ENCODE results near the gene ADAMTSL1. TPM values are rescaled to one million over a fixed set of nuclear protein-coding genes. Genes with fewer than 3 reads are reported as not detected.

The ADAMTSL1 gene
- total RNA-seq, 1 experiment from 2014 or later, result not detected

- H3K79me2 ChIP-seq (ENCODE audit: insufficient read depth, low read length), result no peaks in the 10 kb centered on the region
- DNase-seq (ENCODE audit: low read depth, low spot score) (no peak), ATAC-seq (no peak)
- H2AFZ ChIP-seq (ENCODE audit: low read depth, low read length, poor library complexity, severe bottlenecking), result no peak overlapping the region
- H3K9me2 ChIP-seq (ENCODE audit: insufficient read depth), result no peaks in the 10 kb centered on the region
- no peaks in the 10 kb centered on the region for H3K4me1 ChIP-seq (ENCODE audit: control insufficient read depth in 1 of 2, insufficient read depth in 2 of 2, low read length in 2 of 2)
- no peak overlapping the region for H3K9ac ChIP-seq (ENCODE audit: low read length)
- H3K9me3 ChIP-seq (ENCODE audit: control insufficient read depth in 1 of 2, insufficient read depth in 1 of 2, low read depth in 1 of 2, low read length in 2 of 2), result no peaks in the 10 kb centered on the region
- intact Hi-C loops (cut with micrococcal nuclease), result loop anchor here (10.0 kb wide), 1 partner anchor 1305 kb away; no protein-coding TSS in a partner anchor
- RAD21 ChIA-PET (ENCODE audit: low non-redundant PET in 1 of 2, low total read pairs in 2 of 2, uncharacterized antibody in 2 of 2, unreplicated experiment in 2 of 2), result no interaction called here
- POLR2A ChIA-PET, result no interaction called here
- no peak overlapping the region for H3K27ac ChIP-seq (ENCODE audit: low read depth, low read length)
- no peak for TF ChIP-seq CEBPB (IDR thresholded peaks at IDR 0.05; ENCODE audit: low read depth)
- no peak for TF ChIP-seq POLR2A (IDR thresholded peaks at IDR 0.05; ENCODE audit: borderline replicate concordance, extremely low read depth, insufficient read depth, insufficient read length)
- no peak for TF ChIP-seq ELF1 (IDR thresholded peaks at IDR 0.05; ENCODE audit: borderline replicate concordance, low read depth)
- no peak for TF ChIP-seq ZBTB33 (IDR thresholded peaks at IDR 0.05; ENCODE audit: extremely low read depth, insufficient replicate concordance, low read length)
- no peak for TF ChIP-seq EZH2 (IDR thresholded peaks at IDR 0.05)
- CTCF ChIA-PET, result no interaction called here
- no TSS peak for BruUV-seq (replicated peaks)
- no peak overlapping the region for H3K4me2 ChIP-seq (ENCODE audit: low read length)
- peaks cover 13% of the 10 kb centered on the region; the same call in 1 of the 2 replicates for H3K27me3 ChIP-seq (ENCODE audit: insufficient read depth, low read length)
- H3K36me3 ChIP-seq (ENCODE audit: control insufficient read depth in 1 of 2, insufficient read depth in 2 of 2, low read length in 2 of 2), result no peaks in the 10 kb centered on the region
- H3K4me3 ChIP-seq (replicated peaks in 1 of 2; ENCODE audit: low read depth in 1 of 2, low read length in 2 of 2), result no peak overlapping the region
- H4K20me1 ChIP-seq (ENCODE audit: insufficient read depth), result no peaks in the 10 kb centered on the region
These were observed 355.9 kb downstream of the ADAMTSL1 start for GRCh38 chr9:18829873-18830272.

GRCh38 chr9:18834740-18835361 lies 360.9 kb downstream of the ADAMTSL1 start:
- no TSS peak for BruUV-seq (replicated peaks)

More at GRCh38 chr9:18834740-18835361, 360.9 kb downstream of the ADAMTSL1 start:
- Histone ChIP-seq H3K79me2 (ENCODE audit: insufficient read depth, low read length) (no peaks in the 10 kb centered on the region), H3K9me3 (ENCODE audit: control insufficient read depth in 1 of 2, insufficient read depth in 1 of 2, low read depth in 1 of 2, low read length in 2 of 2) (no peaks in the 10 kb centered on the region), H3K27ac (ENCODE audit: low read depth, low read length) (no peak overlapping the region), H3K4me3 (replicated peaks in 1 of 2; ENCODE audit: low read depth in 1 of 2, low read length in 2 of 2) (no peak overlapping the region), H3K36me3 (ENCODE audit: control insufficient read depth in 1 of 2, insufficient read depth in 2 of 2, low read length in 2 of 2) (no peaks in the 10 kb centered on the region), H2AFZ (ENCODE audit: low read depth, low read length, poor library complexity, severe bottlenecking) (no peak overlapping the region), H3K4me2 (ENCODE audit: low read length) (no peak overlapping the region), H3K27me3 (ENCODE audit: insufficient read depth, low read length) (peaks cover 8% of the 10 kb centered on the region; the same call in 1 of the 2 replicates), H4K20me1 (ENCODE audit: insufficient read depth) (no peaks in the 10 kb centered on the region; the same call in 1 of the 2 replicates), H3K9me2 (ENCODE audit: insufficient read depth) (no peaks in the 10 kb centered on the region), H3K9ac (ENCODE audit: low read length) (no peak overlapping the region), H3K4me1 (ENCODE audit: control insufficient read depth in 1 of 2, insufficient read depth in 2 of 2, low read length in 2 of 2) (no peaks in the 10 kb centered on the region)
- ChIA-PET RAD21 (ENCODE audit: low non-redundant PET in 1 of 2, low total read pairs in 2 of 2, uncharacterized antibody in 2 of 2, unreplicated experiment in 2 of 2) (no interaction called here), CTCF (no interaction called here), POLR2A (no interaction called here)
- DNase-seq (ENCODE audit: low read depth, low spot score) (no peak), ATAC-seq (no peak)
- TF ChIP-seq CTCF (IDR thresholded peaks at IDR 0.05 in 2 of 3, conservative IDR thresholded peaks at IDR 0.05 in 1 of 3; ENCODE audit: borderline replicate concordance in 1 of 3, insufficient read depth in 1 of 3, low read depth in 2 of 3, low read length in 2 of 3) (no peak), ZBTB33 (IDR thresholded peaks at IDR 0.05; ENCODE audit: extremely low read depth, insufficient replicate concordance, low read length) (no peak)
- intact Hi-C loops (cut with micrococcal nuclease), result no loop called here
